ENCODE results near the gene NR2F1. TPM values are rescaled to one million over a fixed set of nuclear protein-coding genes. Genes with fewer than 3 reads are reported as not detected.

NR2F1 gene
- total RNA-seq, 2 donors from 2014 or later: 16.9 to 33.0 TPM

GRCh38 chr5:93616538-93617174 lies 33.6 kb downstream of the NR2F1 start:
- intact Hi-C loops (cut with DNase I): no loop called here
- ATAC-seq (no peak), DNase-seq (no peak)
- WGBS, 2 donors: 85 to 89% methylated on average over 9 of the region's 9 CpGs
- TF ChIP-seq POLR2A (IDR thresholded peaks at IDR 0.05) (no peak), CTCF (IDR thresholded peaks at IDR 0.05) (no peak)
- Histone ChIP-seq H3K27me3 (peaks cover 0 to 25% of the 10 kb centered on the region in 2 donors), H3K4me3 (no peak overlapping the region), H3K27ac (no peak overlapping the region), H3K36me3 (replicated peaks in 1 of 2; ENCODE audit: insufficient read depth in 1 of 2, low read depth in 2 of 2) (no peaks in the 10 kb centered on the region), H3K9me3 (no peaks in the 10 kb centered on the region), H3K4me1 (peaks cover 11% of the 10 kb centered on the region)

GRCh38 chr5:93620487-93621326 lies 37.7 kb downstream of the NR2F1 start:
- 0 to 4% methylated on average over 39 to 70 of the region's 75 CpGs for WGBS, 2 donors
- intact Hi-C loops (cut with DNase I): no loop called here
- H3K4me3 ChIP-seq: peak overlapping the region; percentile 37 to 52
- no peaks in the 10 kb centered on the region for H3K27me3 ChIP-seq
- DNase-seq (peak; percentile 61 to 83 (median 68)), ATAC-seq (peak; percentile 79)
- no peaks in the 10 kb centered on the region for H3K9me3 ChIP-seq
- TF ChIP-seq CTCF (IDR thresholded peaks at IDR 0.05) (peak in 2 of 7 experiments; percentile 16 to 24), POLR2A (IDR thresholded peaks at IDR 0.05) (peak in 2 of 3 donors; percentile 26 to 48)
- no peaks in the 10 kb centered on the region for H3K36me3 ChIP-seq (replicated peaks in 1 of 2; ENCODE audit: insufficient read depth in 1 of 2, low read depth in 2 of 2)
- peak overlapping the region in 3 of 4 donors; percentile 66 to 75 (median 71) for H3K27ac ChIP-seq
- H3K4me1 ChIP-seq: peaks cover 5% of the 10 kb centered on the region

- DNase-seq (peak; percentile 59 to 82 (median 72)), ATAC-seq (peak; percentile 85)
- peak overlapping the region; percentile 37 to 52 for H3K4me3 ChIP-seq
- 2 to 9% methylated on average over 18 to 34 of the region's 41 CpGs for WGBS, 2 donors
- H3K9me3 ChIP-seq: no peaks in the 10 kb centered on the region
- intact Hi-C loops (cut with DNase I): no loop called here
- TF ChIP-seq POLR2A (IDR thresholded peaks at IDR 0.05): peak in 2 of 3 donors; percentile 40 to 53
- peak in 1 of 7 experiments; percentile 8 for TF ChIP-seq CTCF (IDR thresholded peaks at IDR 0.05)
- peak overlapping the region in 3 of 4 donors; percentile 66 to 75 (median 71) for H3K27ac ChIP-seq
- H3K36me3 ChIP-seq (replicated peaks in 1 of 2; ENCODE audit: insufficient read depth in 1 of 2, low read depth in 2 of 2): no peaks in the 10 kb centered on the region
- peaks cover 5% of the 10 kb centered on the region for H3K4me1 ChIP-seq
- H3K27me3 ChIP-seq: no peaks in the 10 kb centered on the region
Measured at GRCh38 chr5:93621327-93621798, 38.3 kb downstream of the NR2F1 start.

GRCh38 chr5:93622240-93622885 lies 39.3 kb downstream of the NR2F1 start:
- intact Hi-C loops (cut with DNase I): no loop called here
- ATAC-seq (peak; percentile 24), DNase-seq (peak in 1 of 4 donors; percentile 38)
- Histone ChIP-seq H3K4me3 (no peak overlapping the region), H3K27ac (no peak overlapping the region), H3K36me3 (replicated peaks in 1 of 2; ENCODE audit: insufficient read depth in 1 of 2, low read depth in 2 of 2) (no peaks in the 10 kb centered on the region), H3K27me3 (no peaks in the 10 kb centered on the region), H3K4me1 (peaks cover 5% of the 10 kb centered on the region), H3K9me3 (no peaks in the 10 kb centered on the region)
- WGBS, 2 donors: 72 to 73% methylated on average over 4 of the region's 4 CpGs
- TF ChIP-seq CTCF (IDR thresholded peaks at IDR 0.05): no peak
- TF ChIP-seq POLR2A (IDR thresholded peaks at IDR 0.05): no peak
